NCI-H187 (cell line): ENCODE results near the gene CEP78.
A peak's percentile ranks its signal among the peaks of the same experiment; 100 is the strongest.

Source experiments
- DNase-seq, 2 experiments: peaks; one replicate each; lab custom pipeline; 2025; lab: John Stamatoyannopoulos, UW

The CEP78 gene

DNA sequence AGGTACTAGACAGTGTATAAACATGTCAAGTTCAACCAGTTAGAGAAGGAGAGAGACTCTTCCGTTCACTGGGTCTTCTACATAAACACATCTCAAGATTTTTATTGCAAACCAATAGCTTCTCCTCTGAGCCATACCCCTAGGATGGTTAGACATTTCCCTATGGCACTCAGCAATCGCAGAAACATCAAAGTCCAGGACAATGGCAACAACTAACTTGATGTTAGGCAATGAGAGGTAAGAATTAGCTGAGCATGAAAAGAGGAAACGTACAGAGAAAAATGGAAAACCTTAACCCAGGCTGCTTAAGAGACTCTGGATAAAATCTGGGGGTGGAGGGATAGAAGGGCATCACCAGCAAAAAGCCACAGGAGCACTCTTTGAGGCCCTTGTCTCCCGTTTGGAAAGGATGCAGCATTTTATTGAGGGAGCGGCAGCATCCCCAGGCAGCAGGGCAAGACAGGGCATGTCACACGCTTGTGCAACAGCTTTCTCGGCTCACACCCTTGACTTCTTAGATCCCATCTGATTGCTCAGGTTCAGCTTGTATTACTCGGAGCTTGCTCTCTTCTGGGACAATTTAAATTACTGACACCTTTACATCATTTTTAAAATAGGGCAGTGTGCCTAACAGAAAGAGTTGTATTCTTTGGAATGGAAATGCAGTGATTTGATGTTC, 52.5 kb downstream of the CEP78 start:
- DNase-seq: peak; percentile 24 to 53

DNA sequence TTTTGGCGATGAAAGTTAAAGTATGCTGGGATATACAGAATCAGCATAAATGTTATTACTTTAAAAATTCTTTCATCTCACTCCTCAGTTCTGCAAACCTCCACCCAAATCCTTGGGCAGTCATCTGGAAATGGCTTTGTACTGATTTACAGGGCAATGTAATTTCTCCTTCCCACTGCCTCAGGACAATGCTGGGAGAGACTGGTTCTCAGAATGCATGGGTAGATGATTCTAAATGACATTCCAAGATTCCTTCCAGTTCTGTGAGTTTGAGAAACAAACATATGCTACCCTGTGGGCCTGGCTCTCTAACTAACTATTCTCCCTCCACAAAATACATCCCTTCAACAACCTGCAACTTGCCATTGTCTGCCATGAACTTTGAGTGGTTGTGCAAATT, 53.6 kb downstream of the CEP78 start:
- no peak for DNase-seq

DNA sequence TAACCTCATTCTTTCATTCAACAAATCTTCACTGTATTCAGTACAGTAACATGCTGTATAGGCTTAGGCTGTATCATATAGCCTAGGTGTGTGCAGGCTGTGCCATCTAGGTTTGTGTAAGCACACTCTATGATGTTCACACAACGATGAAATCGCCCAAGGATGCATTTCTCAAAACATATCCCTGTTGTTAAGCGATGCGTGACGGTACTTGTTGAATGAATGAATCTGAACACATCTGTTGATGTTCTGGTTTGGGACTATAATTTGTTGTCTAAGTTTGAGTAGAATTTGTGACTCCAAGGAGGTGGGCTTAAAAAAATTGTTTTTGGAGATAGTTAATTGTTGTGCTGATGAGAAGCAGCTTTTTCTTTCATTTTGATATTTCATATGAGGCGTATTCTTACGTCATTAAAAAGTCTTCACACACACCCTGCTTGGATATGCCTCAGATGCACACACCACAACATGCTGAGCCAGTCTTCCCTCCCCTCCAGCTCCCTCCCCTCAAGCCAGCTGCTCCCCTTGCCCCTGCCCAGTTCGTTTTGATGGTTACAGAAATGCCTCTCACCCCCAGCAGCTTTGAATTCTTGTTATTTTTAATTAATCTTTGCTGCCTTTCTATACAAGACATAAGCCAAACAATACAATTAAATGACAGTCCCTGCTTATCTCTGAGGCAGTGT, 55.5 kb downstream of the CEP78 start:
- peak in 1 of 2 experiments; percentile 53 for DNase-seq

DNA sequence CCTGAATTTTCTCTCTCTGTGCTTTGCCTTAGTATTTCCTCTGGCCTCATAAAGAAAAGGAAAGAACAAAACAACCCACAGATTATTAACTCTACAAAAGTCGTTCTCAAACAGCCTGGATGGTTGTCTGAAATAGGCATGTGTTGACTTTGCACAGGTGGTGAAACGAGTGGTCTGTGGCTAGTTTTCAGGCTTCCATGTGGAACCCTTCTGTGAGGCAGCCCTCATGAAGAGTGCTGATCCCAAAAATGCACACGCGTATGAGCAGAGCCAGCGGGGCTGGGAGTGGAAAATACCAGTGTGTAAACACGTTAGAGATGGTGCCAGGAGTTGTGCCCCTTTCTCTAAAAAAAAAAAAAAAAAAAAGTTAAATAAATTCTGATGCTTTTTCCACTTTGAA, 56.2 kb downstream of the CEP78 start:
- no peak for DNase-seq

DNA sequence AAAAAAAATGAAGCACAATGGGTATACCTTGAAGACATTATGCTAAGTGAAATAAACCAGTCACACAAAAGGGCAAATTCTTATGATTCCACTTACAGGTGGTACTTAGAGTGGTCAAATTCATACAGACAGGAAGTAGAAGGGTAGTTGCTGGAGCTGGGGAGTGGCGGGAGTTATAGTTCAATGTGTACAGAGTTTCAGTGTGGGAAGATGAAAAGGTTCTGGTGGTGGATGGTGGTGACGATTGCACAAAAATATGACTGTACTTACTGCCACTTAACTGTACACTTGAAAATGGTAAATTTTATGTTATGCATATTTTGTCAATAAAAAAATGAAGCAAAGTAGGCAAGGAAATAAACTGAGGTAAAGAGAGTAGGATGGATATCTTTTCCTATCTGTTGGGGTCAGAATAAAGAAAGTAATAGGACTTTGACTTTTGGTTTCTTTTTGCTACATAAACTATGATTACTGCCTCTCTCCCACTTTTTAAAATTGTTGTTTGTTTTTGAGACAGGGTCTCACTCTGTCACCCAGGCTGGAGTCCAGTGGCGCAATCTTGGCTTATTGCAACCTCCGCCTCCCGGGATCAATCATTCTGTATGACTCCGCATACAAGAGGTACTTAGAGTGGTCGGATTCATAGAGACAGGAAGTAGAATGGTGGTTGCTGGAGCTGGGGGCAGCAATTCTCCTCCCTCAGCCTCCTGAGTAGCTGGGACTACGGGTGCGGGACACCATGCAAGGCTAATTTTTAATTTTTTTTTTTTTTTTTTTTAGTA, 57.0 kb downstream of the CEP78 start:
- no peak for DNase-seq

DNA sequence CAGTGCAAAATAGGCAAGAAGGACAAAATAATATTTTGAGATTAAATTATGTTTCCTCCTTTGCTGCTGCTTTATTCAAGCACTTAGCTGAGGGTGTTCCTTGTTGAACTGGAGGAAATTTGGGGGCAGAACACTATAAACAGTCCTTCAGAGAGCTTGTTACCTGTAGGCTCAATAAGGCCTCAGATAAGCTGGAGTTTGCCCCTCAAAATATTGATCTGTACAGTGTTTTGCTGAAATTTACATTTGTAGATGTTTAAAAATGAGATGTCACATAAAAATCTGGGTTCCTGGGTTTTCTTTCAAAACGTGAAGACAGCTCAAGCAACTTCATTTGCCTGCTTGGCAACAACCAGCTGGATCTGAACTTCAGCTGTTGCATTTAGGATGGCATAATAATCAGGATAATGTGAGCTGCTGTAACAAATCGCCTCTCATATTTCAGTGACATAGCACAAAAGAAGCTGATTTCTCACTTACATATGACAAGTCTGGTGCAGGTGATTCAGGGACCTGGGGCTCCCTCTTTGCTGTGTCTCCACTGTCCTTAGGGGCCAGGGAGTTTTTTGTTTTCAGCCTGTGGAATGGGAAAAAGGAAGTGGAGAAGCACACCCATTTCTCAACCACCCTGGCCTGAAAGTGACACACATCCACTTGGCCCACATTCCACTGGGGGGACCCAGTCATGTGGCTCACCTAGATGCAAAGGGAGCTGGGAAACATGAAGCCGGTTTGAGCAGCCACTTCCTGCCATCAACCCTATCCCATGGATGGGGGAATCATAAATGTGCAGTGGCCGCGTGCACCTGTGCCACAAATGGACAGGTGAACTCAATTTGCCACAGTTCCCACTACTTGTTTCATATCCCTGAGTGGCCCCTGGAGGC, 58.7 kb downstream of the CEP78 start:
- no peak for DNase-seq

DNA sequence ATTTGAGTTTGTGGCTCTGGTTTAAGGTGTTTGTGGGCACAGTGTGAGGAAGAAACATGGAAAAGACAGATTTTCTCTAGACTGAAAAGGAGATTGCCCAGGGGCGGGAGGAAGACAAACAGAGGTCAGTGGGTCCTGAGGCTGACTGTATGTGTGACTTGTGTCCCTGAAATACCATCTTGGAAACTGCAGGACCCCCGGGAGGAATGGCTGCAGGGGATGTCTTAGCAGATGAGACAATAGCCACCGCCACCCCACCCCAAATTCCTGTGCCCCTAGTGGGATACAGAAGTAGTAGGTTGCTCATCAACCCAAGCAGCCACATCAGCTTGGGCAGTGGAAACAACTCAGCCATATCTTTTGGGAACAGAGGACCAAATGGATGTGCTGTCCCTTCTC, 59.3 kb downstream of the CEP78 start:
- no peak for DNase-seq

DNA sequence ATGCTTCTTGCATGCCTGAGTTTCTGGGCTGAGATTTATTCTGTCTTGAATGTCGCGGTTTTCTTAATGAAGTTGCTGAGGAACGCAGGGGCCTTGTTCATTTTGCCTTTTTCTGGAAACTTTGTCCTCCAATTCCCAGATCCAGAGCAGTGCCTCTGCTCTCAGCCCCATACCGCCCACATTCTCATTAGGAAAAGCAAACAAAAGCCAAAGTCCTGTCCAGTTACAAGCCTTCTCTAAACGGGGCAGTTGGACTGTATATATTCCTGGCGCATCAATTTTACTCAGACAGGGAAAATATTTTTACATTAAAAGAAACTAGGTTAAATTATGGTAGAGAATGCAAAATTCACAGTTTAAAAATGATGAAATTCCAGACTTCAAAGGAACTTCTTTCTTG, 59.9 kb downstream of the CEP78 start:
- DNase-seq: no peak

DNA sequence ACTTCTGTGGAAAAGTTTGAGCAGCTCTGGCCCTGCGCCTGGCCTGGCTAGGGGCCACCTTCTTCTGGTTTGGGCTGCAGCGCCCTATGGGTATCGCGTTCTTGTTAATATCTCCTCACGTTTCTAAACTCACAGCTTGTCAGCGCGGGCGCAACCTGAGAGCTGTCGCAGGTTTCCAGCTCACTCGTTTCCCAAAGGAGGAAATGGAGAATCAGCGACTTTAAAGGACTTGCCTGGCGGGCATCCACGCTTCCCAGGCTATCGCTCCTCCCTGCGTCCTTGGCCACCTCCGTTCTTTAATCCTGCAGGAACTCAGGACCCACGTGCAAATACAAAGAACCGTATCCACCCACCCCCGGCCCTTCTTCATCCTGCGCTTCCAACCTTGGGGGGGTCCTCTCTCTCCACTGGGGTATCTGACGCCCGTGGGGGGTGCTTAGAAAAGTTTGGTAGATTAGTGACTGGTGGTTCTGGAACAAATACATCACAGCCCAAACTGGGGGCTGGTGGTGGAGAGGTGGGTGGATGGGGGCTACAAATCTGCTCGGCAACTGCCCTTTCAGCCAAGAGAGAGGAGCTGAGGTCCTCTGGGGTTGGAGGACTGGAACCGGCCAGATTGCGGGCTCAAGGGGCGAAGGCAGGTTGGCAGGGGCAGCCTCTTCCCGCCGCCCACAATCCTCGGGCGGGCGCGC, 60.5 kb downstream of the CEP78 start:
- DNase-seq: no peak

DNA sequence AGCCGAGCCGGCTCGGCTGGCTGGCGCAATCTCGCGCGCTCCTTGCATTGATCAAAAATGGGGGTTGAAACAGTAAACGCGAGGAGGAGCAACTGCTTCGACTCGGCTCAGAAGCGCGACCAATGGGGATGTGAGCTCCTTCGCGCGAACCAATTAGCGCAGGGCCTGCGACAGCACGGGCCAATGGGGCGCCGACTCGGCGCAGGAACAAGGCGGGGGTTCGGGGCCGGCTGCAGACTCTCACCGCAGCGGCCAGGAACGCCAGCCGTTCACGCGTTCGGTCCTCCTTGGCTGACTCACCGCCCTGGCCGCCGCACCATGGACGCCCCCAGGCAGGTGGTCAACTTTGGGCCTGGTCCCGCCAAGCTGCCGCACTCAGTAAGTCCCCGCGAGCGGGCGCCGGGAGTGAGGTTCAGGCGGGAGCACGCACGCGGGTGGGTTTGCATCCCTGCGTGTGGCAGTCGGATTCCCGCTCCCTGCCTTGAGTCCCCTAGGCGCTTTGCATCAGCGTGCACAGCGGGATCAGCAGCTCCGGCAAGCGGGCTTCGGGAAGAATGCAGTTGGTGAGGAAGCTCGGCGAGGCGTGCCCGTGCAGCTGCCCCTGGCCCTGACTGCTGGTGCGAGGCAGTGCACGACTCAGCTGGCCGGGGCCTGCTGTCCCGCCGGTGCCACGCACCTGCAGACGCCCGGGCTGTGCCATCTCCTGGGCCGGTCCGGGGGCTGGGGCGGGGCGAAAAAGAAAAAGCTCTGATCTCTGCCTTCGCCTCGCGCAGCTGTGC, 61.2 kb downstream of the CEP78 start, which contains the start of gene PSAT1:
Gene PSAT1 (plus strand): TSS at position 233 of the 779 bp plus-strand sequence. CDS start 86 bp downstream, at position 319.
- peak; percentile 48 to 65 for DNase-seq

DNA sequence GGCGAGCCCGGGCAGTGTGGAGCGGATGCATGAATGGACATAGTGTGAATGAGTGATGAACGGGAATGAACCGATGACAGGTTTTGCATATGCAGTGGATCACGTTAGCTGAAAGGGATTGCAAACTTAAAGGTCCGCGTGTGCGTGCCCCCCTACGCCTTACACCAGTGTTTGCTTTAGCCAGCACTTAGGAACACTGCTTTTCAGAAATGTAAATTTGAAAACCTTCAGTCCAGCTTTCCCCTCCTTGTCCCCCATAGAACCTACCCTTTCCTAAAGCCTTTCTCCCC, 61.7 kb downstream of the CEP78 start:
- DNase-seq: no peak

DNA sequence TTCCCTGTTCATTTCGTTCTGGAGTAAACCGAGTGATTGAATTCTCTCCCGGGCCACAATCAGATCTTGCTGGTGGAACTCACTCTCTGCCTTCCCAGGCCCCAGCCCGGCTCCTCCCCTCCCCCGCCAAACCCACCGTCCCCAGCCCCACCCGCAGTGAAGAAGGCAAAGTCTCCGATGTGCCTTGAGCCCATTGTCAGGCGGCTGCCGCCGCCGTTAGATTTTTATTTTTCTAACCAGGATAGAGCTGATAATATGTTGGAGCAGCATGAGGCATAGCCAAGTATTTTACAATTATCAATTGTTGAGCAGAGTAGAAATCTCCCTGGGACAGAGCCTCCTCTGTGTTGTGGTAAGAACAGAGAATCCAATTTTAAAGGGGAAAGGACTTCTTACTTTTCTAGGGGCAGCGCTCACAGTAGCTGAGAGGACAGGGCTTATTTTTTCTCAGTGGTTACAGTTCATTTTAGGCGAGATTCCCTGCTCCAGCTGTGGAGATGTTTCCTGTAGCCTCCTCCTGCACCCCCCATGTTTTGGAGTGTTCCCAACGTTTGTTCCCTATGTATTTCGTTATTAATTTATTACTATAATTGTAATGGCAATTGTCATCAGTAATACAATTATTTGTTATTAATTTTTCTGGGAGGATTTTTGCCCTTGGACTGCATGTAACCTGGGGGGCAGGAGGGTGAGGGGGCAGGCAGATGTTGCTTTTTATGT, 62.3 kb downstream of the CEP78 start:
- no peak for DNase-seq

DNA sequence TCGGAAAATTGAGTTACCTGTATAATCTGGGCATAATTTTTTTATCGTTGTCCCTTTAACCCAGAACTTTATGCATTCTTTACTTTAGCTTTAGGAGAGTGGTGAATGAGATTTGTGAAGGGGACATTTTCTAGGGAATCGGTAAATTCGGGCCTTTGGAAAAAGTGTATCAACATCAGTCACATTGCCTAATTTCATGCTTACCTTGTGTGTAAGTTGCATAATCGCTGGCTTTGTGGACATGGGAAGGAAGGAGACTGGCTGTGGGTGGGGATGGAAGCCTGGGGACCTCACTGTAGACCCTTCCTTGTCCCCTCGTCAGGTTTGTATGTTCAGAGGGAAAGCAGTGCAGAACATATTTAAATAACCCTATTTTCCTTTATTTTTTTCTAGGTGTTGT, 64.3 kb downstream of the CEP78 start:
- DNase-seq: no peak

DNA sequence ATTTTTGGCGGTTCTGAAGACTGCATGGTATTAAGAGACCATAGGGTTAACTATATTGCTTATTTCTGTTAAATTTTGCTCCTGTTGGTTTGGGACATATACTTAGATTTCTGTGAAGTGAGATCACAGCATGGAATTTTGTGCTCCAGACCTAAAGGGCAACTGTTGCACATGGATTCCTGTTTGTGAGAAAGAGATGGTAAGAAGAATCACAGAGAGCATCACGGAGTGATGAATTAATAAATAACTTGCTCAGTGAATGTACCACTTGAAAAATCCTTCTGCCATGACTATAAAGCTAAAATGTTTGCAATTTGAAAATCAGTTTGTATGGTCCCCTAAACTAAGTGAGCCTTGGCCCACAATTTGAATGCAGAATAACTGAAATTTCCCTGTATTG, 65.6 kb downstream of the CEP78 start:
- no peak for DNase-seq

DNA sequence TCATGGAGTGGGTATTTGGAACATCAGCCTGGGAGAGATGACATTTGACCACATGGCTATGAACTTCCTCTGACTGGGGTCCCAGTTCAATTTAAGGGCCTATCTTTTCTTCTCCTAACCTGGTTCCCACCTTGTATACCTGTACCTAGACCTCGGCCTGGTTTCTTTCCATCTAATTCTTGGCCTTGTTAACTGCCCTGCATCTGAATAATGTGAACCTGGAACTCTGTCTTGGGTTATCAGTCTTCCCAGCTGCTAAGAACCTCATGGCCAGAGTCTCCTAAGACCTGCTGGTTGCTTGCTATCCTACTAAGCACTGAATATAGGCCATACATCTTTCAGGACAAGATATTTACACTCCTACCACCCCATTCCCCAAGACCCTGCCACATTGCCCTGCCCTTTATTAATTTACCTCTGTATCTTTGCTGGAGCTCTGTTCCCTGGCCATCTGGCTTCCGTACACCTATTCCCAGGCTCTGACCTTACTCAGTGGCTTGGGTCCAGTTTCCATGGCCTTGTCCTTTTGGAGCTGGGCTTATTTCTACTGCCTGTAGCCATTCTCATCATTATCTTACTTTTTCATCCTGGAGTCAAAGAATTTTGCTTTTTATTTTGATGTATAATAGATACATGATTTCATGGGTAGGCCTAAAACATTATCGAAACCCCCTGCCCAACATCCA, 67.6 kb downstream of the CEP78 start:
- DNase-seq: no peak

DNA sequence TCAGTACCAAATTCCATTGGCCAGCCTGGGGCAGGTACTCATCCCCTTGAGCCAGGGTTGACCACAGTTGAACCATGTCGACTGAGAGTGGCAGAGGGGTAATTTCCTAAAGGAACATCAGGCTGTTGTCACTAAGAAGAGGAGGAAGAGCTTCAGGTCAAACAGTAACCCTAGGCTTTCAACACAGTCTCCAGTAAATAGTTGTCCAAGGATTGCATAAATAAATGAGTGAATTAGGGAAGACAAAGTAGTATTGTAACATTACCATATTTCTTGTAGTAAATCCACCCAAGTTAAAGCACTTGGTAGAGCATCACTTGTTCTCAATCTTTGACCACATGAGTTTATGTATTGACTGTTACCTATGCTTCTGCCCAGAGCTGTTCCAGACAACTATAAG, 68.5 kb downstream of the CEP78 start:
- DNase-seq: no peak

DNA sequence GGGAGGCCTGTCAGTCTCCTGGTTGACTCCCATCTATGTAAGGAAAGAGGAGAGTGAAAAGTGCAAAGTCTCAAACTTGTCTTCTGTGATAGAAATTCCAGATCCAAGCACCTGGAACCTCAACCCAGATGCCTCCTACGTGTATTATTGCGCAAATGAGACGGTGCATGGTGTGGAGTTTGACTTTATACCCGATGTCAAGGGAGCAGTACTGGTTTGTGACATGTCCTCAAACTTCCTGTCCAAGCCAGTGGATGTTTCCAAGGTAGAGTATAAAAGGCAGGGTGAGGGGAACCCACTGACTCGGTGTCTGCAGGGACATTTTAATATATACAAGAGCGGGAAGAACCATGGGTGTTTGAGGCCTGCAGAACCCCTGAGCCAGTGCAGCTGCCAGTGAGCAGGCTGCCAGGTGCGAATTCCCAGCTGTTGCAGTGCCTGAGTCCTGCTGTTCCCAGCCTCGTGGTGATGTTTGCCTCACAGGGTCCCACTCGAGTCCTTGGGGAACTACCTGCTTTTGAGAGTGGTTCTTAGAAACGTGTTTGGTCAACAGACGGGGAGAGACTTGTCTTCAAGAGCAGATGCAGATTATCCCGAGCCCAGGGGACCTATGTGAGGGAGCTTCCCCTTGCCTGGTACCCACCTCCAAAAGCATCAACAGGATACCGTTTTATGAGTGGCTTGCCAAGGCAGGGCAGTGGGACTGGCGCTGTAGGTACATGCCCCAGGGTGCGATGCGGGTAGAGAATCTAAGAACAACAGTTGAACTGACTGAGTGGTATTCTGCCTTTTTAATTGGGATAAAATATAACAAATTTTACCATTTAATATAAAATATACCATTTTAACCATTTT, 70.6 kb downstream of the CEP78 start:
- DNase-seq: no peak

DNA sequence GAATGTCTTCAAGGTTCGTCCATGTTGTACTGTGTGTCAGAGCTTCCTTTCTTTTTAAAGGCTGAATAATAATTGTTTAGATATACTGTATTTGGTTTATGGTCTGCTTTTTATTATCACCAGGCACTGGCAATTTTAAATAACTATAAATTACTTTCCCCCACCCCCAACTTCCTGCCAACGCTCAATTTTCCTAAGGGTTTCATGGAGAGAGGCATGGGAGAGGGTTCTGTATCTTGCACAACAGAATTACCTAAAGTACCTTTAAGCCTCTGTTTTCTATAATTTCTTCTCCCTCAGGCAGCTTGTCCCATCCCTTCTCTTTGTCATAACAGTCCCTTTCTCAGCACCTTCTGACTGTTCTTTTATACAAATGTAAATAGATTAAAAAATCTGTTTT, 71.5 kb downstream of the CEP78 start:
- DNase-seq: no peak

DNA sequence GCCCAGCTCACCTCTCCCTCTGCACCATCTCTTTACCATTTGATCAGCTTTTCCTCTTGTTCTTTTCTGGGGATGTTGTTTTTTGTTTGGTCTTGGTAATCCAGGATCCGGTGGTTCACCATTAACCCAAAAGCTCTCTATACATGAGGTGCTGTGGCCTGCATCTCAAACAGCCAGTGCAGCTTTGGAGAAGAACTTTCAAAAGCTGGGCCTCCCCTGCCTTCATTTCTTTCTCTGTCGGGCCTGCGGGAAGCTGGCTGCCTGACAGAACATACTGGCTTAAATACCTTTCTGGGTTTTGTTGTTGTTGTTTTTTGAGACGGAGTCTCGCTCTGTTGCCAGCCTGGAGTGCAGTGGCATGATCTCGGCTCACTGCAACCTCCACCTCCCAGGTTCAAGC, 73.2 kb downstream of the CEP78 start:
- no peak for DNase-seq
